ENCODE measurements around the gene CPSF7.

Gene CPSF7

GRCh38 chr11:61353131-61354067 is 76.4 kb downstream of the CPSF7 start:
- no peak for DNase-seq

All from NCI-H1105 treated with DMSO at 0.1 percent for 48 hours (cell line).